ENCODE measurements around the gene GOLGA3.
"Not testable (repeated sequence)": the region's sequence is repeated elsewhere in the genome, so short reads cannot be mapped to it uniquely, and the experiment has no call there.

The GOLGA3 gene

GRCh38 chr12:132855211-132855610 lies 26.5 kb upstream of the GOLGA3 start:
- POLR2A ChIA-PET; DNase-seq; H3K9me3 ChIP-seq (ENCODE audit: control extremely low read depth in 1 of 5, control insufficient read depth in 4 of 5, insufficient read depth in 2 of 5, low read depth in 1 of 5, low read length in 4 of 5); CTCF ChIA-PET; H3K4me3 ChIP-seq (ENCODE audit: control insufficient read depth in 1 of 7, extremely low read depth in 1 of 7, insufficient read depth in 4 of 7, low read depth in 2 of 7, low read length in 6 of 7); H3K27me3 ChIP-seq (replicated peaks in 2 of 5; ENCODE audit: control insufficient read depth in 4 of 5, insufficient read depth in 5 of 5, low read length in 4 of 5); H3K4me1 ChIP-seq (ENCODE audit: control extremely low read depth in 1 of 4, control insufficient read depth in 4 of 4, insufficient read depth in 4 of 4, low read length in 3 of 4); H3K27ac ChIP-seq (ENCODE audit: insufficient read depth in 1 of 2, low read depth in 1 of 2, low read length in 2 of 2, poor library complexity in 1 of 2, severe bottlenecking in 2 of 2): not testable (repeated sequence)
- WGBS (ENCODE audit: insufficient coverage): 100% methylated on average over 8 of the region's 14 CpGs
- H3K36me3 ChIP-seq (ENCODE audit: control insufficient read depth in 4 of 4, insufficient read depth in 4 of 4, low read length in 3 of 4): peaks cover 2 to 79% (median 62%) of the 10 kb centered on the region in 4 experiments

DNA sequence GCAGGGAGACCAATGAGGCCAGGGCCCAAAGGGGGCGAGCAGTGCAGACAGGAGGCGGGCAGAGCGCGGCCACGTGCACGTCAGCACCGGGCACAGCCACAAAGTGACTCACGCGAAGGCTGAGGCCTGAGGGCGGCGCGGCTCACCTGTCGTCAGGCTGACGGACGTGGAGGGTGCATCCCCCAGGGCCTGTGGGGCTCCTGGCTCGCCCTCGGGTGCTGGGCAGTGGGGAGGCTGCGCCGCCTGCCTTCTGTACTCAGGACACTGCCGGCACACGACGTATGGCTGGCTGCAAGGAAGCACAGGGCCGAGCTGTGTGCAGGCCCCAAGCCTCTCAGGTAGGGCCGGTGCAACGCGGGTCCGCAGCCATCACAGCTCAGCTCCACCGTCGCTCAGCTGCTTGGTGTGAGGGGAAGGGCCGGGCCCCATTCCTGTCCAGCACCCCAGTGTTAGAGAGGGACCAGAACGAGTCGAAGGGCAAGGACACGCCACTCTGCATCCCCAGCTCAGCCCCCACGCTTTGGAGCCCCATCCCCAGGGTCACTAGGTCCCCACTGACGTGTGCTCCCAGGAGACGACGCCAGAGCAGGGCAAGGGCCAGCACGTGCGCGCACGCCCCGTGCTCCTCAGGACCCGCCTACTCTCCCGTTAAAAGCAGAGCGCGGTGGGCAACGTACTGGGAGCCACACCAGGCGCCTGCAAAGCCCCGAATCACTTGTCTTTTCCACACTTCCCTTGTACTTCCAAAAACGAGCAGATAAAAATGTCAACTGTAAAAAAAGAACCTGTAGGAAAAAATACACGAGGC lies 24.8 kb upstream of the GOLGA3 start:
- peaks cover 2 to 75% (median 63%) of the 10 kb centered on the region in 4 experiments for H3K36me3 ChIP-seq (ENCODE audit: control insufficient read depth in 4 of 4, insufficient read depth in 4 of 4, low read length in 3 of 4)
- WGBS (ENCODE audit: insufficient coverage): 95% methylated on average over 45 of the region's 51 CpGs

DNA sequence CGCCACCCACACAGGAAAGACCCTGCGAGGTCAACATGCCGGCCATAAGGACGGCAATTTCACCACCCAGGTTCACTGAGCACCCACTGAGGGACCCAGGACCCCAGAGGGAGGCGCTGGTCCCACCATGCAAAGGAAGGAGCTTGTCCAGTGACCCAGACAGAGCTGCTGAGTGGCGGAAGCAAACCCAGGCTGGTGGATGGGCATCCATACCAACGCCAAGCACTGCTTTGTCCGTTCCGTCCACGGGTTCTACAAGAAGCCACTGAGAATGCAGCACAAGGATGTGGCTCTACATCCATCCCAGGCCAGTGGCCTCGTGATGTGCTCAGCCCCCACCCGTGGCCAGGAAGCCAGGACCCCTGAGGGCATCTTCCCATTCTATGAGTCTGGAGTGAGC lies 23.8 kb upstream of the GOLGA3 start:
- POLR2A ChIA-PET: no interaction called here
- CTCF ChIA-PET: interaction anchor here (0.7 kb wide), 1 partner anchor 19 kb away, joined by 4 read pairs; no protein-coding TSS in a partner anchor
- no peak for DNase-seq
- peaks cover 0 to 2% (median 0%) of the 10 kb centered on the region in 5 experiments for H3K9me3 ChIP-seq (ENCODE audit: control extremely low read depth in 1 of 5, control insufficient read depth in 4 of 5, insufficient read depth in 2 of 5, low read depth in 1 of 5, low read length in 4 of 5)
- WGBS (ENCODE audit: insufficient coverage): 97% methylated on average over 11 of the region's 12 CpGs
- peaks cover 2 to 79% (median 64%) of the 10 kb centered on the region in 4 experiments for H3K36me3 ChIP-seq (ENCODE audit: control insufficient read depth in 4 of 4, insufficient read depth in 4 of 4, low read length in 3 of 4)
- H3K27ac ChIP-seq (ENCODE audit: insufficient read depth in 1 of 2, low read depth in 1 of 2, low read length in 2 of 2, poor library complexity in 1 of 2, severe bottlenecking in 2 of 2): no peak overlapping the region
- no peak overlapping the region for H3K4me3 ChIP-seq (ENCODE audit: control insufficient read depth in 1 of 7, extremely low read depth in 1 of 7, insufficient read depth in 4 of 7, low read depth in 2 of 7, low read length in 6 of 7)
- no peaks in the 10 kb centered on the region for H3K4me1 ChIP-seq (ENCODE audit: control extremely low read depth in 1 of 4, control insufficient read depth in 4 of 4, insufficient read depth in 4 of 4, low read length in 3 of 4)
- no peaks in the 10 kb centered on the region for H3K27me3 ChIP-seq (replicated peaks in 2 of 5; ENCODE audit: control insufficient read depth in 4 of 5, insufficient read depth in 5 of 5, low read length in 4 of 5)

More for the DNA sequence above, 24.8 kb upstream of the GOLGA3 start:
- Histone ChIP-seq H3K4me3 (ENCODE audit: control insufficient read depth in 1 of 7, extremely low read depth in 1 of 7, insufficient read depth in 4 of 7, low read depth in 2 of 7, low read length in 6 of 7) (no peak overlapping the region), H3K9me3 (ENCODE audit: control extremely low read depth in 1 of 5, control insufficient read depth in 4 of 5, insufficient read depth in 2 of 5, low read depth in 1 of 5, low read length in 4 of 5) (peaks cover 0 to 2% (median 0%) of the 10 kb centered on the region in 5 experiments), H3K27ac (ENCODE audit: insufficient read depth in 1 of 2, low read depth in 1 of 2, low read length in 2 of 2, poor library complexity in 1 of 2, severe bottlenecking in 2 of 2) (no peak overlapping the region), H3K4me1 (ENCODE audit: control extremely low read depth in 1 of 4, control insufficient read depth in 4 of 4, insufficient read depth in 4 of 4, low read length in 3 of 4) (no peaks in the 10 kb centered on the region), H3K27me3 (replicated peaks in 2 of 5; ENCODE audit: control insufficient read depth in 4 of 5, insufficient read depth in 5 of 5, low read length in 4 of 5) (no peaks in the 10 kb centered on the region)
- no peak for DNase-seq
- CTCF ChIA-PET: no interaction called here
- POLR2A ChIA-PET: no interaction called here

GRCh38 chr12:132851465-132851864 lies 22.8 kb upstream of the GOLGA3 start:
- peaks cover 0 to 2% (median 0%) of the 10 kb centered on the region in 5 experiments for H3K9me3 ChIP-seq (ENCODE audit: control extremely low read depth in 1 of 5, control insufficient read depth in 4 of 5, insufficient read depth in 2 of 5, low read depth in 1 of 5, low read length in 4 of 5)
- no peak overlapping the region for H3K27ac ChIP-seq (ENCODE audit: insufficient read depth in 1 of 2, low read depth in 1 of 2, low read length in 2 of 2, poor library complexity in 1 of 2, severe bottlenecking in 2 of 2)
- H3K36me3 ChIP-seq (ENCODE audit: control insufficient read depth in 4 of 4, insufficient read depth in 4 of 4, low read length in 3 of 4): peaks cover 2 to 79% (median 66%) of the 10 kb centered on the region in 4 experiments
- no peak for DNase-seq
- 97% methylated on average over 15 of the region's 25 CpGs for WGBS (ENCODE audit: insufficient coverage)
- H3K27me3 ChIP-seq (replicated peaks in 2 of 5; ENCODE audit: control insufficient read depth in 4 of 5, insufficient read depth in 5 of 5, low read length in 4 of 5): no peaks in the 10 kb centered on the region
- no peaks in the 10 kb centered on the region for H3K4me1 ChIP-seq (ENCODE audit: control extremely low read depth in 1 of 4, control insufficient read depth in 4 of 4, insufficient read depth in 4 of 4, low read length in 3 of 4)
- ChIA-PET POLR2A (no interaction called here), CTCF (interaction anchor here (0.7 kb wide), 1 partner anchor 18 kb away, joined by 4 read pairs; no protein-coding TSS in a partner anchor)
- H3K4me3 ChIP-seq (ENCODE audit: control insufficient read depth in 1 of 7, extremely low read depth in 1 of 7, insufficient read depth in 4 of 7, low read depth in 2 of 7, low read length in 6 of 7): no peak overlapping the region

GRCh38 chr12:132850291-132850690 lies 21.6 kb upstream of the GOLGA3 start:
- POLR2A ChIA-PET: no interaction called here
- peaks cover 2 to 76% (median 61%) of the 10 kb centered on the region in 4 experiments for H3K36me3 ChIP-seq (ENCODE audit: control insufficient read depth in 4 of 4, insufficient read depth in 4 of 4, low read length in 3 of 4)
- no peak for DNase-seq
- no peaks in the 10 kb centered on the region for H3K27me3 ChIP-seq (replicated peaks in 2 of 5; ENCODE audit: control insufficient read depth in 4 of 5, insufficient read depth in 5 of 5, low read length in 4 of 5)
- CTCF ChIA-PET: no interaction called here
- no peaks in the 10 kb centered on the region for H3K9me3 ChIP-seq (ENCODE audit: control extremely low read depth in 1 of 5, control insufficient read depth in 4 of 5, insufficient read depth in 2 of 5, low read depth in 1 of 5, low read length in 4 of 5)
- no peak overlapping the region for H3K27ac ChIP-seq (ENCODE audit: insufficient read depth in 1 of 2, low read depth in 1 of 2, low read length in 2 of 2, poor library complexity in 1 of 2, severe bottlenecking in 2 of 2)
- no peaks in the 10 kb centered on the region for H3K4me1 ChIP-seq (ENCODE audit: control extremely low read depth in 1 of 4, control insufficient read depth in 4 of 4, insufficient read depth in 4 of 4, low read length in 3 of 4)
- WGBS (ENCODE audit: insufficient coverage): 94% methylated on average over 11 of the region's 16 CpGs
- H3K4me3 ChIP-seq (ENCODE audit: control insufficient read depth in 1 of 7, extremely low read depth in 1 of 7, insufficient read depth in 4 of 7, low read depth in 2 of 7, low read length in 6 of 7): no peak overlapping the region

- ChIA-PET POLR2A (no interaction called here), CTCF (interaction anchor here (0.8 kb wide), 1 partner anchor 56 kb away, joined by 3 read pairs; no protein-coding TSS in a partner anchor)
- Histone ChIP-seq H3K9me3 (ENCODE audit: control extremely low read depth in 1 of 5, control insufficient read depth in 4 of 5, insufficient read depth in 2 of 5, low read depth in 1 of 5, low read length in 4 of 5) (no peaks in the 10 kb centered on the region), H3K27ac (ENCODE audit: insufficient read depth in 1 of 2, low read depth in 1 of 2, low read length in 2 of 2, poor library complexity in 1 of 2, severe bottlenecking in 2 of 2) (no peak overlapping the region), H3K4me1 (ENCODE audit: control extremely low read depth in 1 of 4, control insufficient read depth in 4 of 4, insufficient read depth in 4 of 4, low read length in 3 of 4) (no peaks in the 10 kb centered on the region), H3K36me3 (ENCODE audit: control insufficient read depth in 4 of 4, insufficient read depth in 4 of 4, low read length in 3 of 4) (peaks cover 0 to 66% (median 55%) of the 10 kb centered on the region in 4 experiments), H3K27me3 (replicated peaks in 2 of 5; ENCODE audit: control insufficient read depth in 4 of 5, insufficient read depth in 5 of 5, low read length in 4 of 5) (no peaks in the 10 kb centered on the region), H3K4me3 (ENCODE audit: control insufficient read depth in 1 of 7, extremely low read depth in 1 of 7, insufficient read depth in 4 of 7, low read depth in 2 of 7, low read length in 6 of 7) (no peak overlapping the region)
- 95% methylated on average over 12 of the region's 13 CpGs for WGBS (ENCODE audit: insufficient coverage)
- DNase-seq: no peak
Measured at GRCh38 chr12:132848521-132848920, 19.9 kb upstream of the GOLGA3 start.
